HG03039 (cell line): ENCODE results near the gene UTP14C.
"Not testable (repeated sequence)": the region's sequence is repeated elsewhere in the genome, so short reads cannot be mapped to it uniquely, and the experiment has no call there.

Source experiments
- ATAC-seq: cut with Tn5 transposase; IDR thresholded peaks from one replicate; pipeline ENCODE4 v1.9.1; 2021; ENCODE audit warnings: mild to moderate bottlenecking, moderate library complexity; ENCODE audit not compliant: unreplicated experiment

The UTP14C gene

DNA sequence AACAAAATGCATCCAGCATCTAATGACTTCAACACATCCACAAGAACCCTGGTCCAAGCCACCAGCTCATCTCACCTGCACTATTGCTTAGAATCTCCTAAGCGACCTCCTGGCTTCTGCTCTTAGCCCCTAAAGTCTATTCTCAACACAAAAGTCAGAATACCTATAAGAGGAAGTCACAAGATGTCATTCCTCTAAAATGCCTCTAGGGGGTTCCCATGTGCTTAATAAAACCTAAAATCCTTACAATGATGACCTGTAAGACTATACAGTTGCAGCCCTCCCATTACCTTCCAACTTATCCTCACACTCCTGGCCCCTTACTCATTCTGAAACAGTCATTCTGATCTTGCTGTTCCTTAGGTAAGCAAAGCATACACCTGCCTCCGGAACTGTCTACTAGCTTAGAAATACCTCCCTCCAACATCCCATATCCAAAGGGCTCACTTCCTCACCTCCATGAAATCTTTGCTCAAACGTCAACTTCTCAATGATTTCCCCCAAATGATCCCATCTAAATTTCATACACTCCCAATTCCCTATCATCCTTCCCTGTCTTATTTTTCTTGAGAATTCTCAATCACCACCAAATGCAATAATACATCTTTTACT lies 23.3 kb upstream of the UTP14C start:
- peak; percentile 75 for ATAC-seq

DNA sequence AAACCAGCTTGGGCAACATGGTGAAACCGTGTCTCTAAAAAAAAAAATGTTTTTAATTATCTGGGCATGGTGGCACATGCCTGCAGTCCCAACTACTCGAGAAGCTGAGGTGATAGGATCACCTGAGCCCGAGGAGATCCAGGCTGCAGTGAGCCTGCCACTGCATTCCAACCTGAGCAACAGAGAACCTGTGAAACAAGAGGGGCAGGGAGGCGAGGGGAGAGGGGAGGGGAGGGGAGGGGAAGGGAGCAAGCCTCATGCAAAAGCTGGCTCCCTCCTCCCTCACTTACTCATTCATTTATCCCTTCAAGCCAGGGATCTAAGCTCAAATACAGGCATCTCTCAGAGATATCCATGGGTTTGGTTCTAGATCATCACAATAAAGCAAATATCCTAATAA lies 22.1 kb upstream of the UTP14C start:
- ATAC-seq, result no peak

DNA sequence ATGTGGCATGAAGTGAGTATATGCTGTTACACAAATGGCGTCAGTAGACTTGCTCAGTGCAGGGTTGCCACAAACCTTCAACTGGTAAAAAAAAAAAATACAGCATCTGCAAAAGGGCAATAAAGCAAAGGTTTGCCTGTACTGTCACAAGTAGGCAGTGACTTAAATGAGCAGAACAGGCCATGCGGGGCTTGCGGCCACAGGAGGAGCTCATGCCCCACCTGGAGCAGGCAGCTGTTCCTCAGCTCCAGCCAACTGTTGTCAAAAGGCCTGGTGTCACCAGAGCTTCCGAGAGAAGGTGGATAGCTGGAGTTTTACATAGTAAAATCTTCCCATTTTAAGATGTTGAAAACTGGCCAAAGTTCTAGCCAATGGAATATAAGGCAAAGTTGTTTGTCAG lies 20.9 kb upstream of the UTP14C start:
- no peak for ATAC-seq

DNA sequence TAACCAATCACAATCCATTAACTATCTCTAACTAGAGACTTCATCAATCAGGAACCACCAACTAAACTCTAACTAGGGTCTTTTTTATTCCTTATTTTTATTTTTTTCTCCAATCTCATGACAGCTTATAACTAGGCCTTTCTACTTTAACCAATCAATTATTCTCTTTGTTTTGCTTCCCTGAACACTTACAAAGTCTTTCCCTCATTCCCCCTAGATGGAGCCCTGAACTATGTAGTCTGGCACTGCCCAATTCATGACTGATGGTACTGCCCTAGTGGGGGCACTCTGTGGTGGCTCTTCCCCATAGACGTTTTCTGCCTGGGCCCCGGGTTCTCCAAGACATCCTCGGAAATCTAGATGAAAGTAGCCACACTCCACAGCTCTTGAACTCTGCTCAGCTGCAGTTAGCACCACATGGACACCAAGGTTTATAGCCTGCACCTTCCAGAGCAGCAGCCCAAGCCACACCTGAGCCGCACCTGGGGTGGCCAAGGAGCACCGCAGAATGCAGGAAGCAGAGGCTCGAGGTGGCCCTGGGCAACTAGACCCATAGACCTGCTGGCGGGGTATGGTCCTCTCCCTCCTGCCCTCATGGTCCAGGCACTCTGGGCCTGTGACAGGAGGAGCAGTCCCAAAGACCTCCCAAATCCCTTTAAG lies 19.9 kb upstream of the UTP14C start:
- ATAC-seq, result no peak

DNA sequence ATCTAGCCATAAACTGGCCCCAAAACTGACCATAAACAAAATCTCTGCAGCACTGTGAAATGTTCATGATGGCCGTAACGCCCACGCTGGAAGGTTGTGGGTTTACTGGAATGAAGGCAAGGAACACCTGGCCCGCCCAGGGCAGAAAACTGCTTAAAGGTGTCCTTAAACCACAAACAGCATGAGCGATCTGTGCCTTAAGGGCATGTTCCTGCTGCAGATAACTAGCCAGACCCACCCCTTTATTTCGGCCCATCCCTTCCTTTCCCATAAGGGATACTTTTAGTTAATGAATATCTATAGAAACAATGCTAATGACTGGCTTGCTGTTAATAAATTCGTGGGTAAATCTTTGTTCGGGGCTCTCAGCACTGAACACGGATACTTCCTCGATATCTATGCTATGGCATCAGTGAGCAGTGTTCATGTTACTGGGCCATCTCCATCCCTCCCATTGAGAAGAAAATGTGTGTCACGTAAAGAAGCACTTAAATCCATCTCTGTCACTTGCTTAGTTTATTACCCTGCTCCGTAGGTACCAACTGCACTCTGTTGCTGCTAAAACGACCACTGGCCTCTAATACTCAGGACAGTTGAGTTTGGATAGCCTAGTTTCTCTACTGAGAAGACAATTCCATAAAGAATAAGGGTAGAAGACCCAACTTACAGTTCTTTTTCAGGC lies 18.5 kb upstream of the UTP14C start:
- ATAC-seq, result no peak

DNA sequence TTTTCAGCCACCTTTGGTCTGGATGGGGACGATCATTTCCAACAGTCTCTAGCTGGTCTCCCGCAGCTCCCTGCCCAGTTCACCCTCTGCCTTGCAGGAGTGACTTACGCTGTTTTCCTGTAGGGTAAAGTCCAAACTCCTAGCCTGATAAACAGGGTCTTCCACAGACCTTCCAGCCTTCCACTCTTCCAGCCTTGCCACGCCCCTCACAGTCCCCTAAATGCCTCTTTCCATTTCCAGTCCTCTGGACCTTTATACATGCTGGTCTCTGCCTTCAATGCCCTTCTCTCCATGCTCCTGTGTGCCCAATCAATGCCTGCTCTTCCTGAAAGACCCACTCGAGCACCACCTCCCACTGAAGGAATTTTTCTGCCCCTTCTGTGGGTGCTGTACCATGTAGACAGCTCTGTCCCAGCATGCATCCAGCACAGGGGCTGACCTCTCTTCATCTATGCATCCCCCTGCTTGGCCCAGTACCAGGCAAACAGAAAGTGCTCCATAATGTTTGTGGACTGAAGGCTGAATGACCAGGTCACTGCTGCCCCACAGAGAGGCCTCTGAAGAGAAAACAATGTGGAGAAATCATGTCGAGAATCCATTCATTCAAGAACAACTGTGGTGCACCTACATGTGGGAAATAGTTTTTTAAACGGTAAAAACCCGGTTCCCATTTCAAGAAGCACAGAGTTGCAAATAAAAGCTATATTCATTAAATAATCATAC lies 17.8 kb upstream of the UTP14C start:
- ATAC-seq, result no peak

DNA sequence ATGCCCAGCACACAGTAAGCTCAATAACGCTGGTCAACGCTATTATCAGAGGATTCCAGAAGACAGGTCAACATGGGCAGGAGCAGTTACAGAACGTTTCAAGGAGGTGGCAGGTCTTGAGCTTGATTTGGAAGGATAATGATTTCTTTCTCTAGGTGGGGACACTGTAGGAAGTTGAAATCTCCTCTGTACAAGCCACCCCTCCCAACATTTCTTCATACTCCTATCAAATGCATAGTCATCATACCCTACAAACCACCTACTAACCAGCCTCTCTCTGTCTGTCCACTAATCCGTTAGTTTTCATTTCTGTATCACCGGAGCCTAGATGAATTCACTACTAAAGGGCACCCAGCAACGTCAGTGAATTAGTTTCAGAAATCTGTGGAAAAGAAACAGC lies 14.5 kb upstream of the UTP14C start:
- ATAC-seq, result no peak

DNA sequence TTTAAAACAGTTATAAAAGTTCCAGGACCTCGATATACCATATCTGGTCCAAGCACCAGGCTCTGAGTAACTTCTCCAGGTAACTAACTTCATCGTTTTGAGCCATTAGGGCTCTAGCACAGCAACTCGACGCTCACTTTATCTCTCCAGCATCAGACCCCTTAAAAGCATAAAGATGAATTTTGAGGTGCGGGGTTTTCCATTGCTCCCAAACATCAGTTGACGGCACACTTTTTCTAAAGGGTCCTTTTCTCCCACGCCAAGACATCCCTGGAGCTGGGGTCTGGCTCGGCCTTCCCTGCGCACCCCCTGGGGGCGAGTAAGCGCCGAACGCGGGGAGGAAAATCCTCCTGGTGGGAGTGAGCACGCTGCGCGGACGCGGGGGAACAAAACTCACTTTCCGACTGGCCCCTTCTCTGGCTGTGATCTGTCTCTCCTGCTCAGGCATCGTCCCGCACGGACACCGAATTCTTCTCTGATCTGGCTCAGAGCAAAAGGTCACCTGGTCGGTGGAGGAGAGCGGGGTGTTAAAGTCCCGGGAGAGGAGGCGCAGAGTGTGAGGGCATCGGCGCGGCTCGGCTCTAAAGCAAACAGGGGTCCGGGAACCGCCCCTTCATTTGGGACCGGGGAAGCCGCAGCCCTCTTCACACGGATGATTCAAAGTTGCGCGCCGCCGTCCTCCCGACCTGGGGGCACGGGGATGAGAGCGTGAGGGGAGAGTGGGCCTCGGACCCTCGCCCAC lies 13.4 kb upstream of the UTP14C start, which contains the start of gene ATP7B:
Gene ATP7B (minus strand): TSS at position 561 of the 742 bp plus-strand sequence. CDS start 113 bp downstream, at position 448.
- peak; percentile 2 for ATAC-seq

DNA sequence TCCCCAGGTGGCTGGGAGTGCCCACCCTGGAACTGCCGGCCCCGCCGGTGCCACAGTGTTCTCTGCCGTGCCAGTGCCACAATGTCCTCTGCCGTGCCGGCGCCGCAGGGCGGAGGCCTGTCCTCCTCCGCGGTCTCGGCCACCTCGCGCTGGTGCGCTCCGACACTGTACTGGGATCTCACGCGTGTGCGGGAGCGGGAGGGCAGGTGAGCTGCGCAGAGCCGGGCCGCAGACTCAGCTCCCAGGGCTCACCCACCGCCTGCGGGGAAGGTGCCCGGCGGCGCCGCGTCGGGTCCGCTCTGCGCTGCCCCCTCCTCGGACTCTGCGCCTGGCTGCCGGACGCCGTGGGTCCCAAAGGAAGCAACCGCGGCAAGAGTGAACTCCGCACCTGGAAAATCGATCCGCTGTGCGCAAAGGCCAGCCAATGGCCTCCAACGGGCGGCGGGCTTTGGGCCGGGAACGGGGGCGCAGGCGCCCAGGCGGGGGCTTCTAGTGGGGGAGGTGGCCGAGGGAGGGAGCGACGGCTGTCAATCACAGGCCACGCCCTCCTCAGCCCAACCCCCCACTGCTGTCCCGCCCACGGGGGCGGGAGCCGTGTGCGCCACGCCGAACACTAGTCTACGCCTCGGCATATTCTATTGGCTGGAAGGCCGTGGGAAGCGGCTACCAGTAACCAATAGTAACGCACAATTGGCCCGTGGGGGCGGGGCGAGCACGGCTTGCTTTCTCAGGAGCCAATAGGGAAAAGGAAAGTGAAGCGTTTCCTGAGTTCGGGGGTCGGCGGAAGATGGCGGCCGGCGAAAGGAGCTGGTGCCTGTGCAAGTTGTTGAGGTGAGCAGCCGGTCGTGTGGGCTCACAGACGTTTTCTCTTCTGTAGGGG lies 12.6 kb upstream of the UTP14C start, which contains the start of gene ALG11:
Gene ALG11 (plus strand): TSS at position 767 of the 880 bp plus-strand sequence. CDS start 21 bp downstream, at position 788.
- ATAC-seq, result peak; percentile 99

DNA sequence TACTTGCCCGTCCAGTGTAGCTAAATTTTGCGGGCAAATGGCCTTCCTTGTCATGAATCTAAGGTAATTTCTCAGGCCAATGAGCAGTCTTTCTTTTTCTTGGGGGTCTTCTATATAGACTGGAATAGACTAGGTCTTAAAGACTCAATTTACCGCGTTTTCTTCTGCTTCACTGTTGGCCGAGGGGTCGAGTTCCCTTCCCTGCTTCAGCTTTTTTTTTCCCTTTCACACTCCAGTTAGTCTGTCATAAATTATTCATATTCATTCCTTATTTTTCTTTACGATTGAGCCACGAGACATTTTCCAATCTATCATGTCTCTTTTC lies 12.0 kb upstream of the UTP14C start:
- no peak for ATAC-seq

DNA sequence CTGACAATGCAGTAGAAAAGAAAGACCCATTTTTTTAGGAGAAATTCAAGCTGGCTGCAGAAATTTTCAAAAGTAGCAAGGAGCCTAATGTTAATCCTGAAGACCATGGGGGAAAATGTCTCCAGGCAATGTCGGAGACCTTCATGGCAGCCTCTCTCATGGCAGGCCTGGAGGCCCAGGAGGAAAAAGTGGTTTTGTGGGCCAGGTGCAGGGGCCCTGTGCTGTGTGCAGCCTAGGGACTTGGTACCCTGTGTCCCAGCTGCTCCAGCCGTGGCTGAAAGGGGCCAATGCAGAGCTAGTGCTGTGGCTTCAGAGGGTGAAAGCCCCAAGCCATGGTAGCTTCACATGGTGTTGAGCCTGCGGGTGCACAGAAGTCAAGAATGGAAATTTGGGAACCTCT lies 8.2 kb upstream of the UTP14C start:
- no peak for ATAC-seq

DNA sequence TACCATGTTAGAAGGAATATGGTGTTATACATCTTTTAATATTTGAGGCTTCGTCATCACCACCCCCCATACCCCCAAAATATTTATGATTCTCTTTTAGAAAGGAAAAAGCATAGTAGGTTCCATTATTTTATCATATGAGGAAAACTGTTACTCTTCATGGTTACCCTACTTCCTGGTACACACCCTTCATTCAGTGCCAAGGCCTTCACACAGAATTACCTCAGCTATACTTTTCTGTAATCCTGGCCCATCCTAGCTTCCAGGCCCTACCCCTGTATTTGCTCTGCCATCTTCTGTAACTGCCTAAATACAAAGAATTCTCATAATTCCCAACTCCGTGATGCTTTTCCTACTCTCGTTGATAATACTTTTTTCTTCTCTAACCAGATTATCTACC lies 4.3 kb upstream of the UTP14C start:
- no peak for ATAC-seq

DNA sequence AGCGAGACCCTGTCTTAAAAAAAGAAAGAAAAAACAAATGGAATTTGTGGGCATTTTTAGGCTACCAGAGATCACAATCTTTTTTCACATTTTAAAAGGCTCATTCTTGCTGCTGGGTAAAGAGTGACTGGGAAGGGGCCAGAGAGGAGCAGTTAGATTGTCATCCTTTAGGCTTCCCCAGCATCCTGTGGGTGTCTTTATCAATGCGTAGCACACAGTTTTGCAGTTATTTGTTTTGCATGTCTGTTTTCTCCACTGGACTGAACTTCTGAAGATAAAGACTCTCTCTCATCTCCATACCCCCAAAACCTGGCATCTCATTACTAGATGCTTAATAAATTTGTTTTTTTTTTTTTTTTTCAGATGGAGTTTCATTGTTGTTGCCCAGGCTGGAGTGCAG lies 2.1 kb upstream of the UTP14C start:
- ATAC-seq, result no peak

DNA sequence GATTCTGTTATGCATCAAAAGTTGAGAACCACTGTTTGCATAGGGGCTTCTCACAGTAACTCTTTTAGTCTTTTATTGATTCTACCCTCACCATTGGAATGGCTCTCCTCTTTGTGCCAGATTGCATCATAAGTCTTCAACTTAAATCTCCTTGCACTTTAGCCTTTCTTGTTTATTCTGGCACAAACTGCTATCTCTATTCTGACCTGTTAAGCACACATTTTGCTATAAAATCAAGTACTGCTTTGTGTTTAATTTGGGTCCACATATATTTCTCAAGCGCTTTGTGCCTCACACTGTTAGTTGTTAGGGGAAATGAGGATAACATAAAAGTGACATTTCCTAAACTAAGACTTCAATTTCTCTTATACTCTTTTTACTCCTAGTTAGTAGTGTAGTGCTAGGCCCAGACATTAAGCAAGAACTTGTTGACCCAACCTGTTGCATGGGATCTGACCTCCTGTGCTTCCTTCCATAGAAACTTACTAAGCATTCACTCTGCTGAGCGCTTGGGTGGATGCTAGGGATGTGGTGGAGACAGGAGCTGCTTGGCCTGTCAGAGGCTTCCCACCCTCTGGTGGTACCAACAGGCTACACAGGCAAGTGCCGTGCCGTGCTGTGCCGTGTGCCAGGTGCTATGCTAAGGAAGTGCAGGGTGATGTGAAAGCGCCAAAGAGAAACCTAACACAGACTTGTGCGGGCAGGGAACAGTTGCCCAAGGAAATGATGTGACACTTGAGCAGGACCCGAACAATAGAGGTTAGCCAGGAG lies 1.2 kb downstream of the UTP14C start:
- no peak for ATAC-seq

DNA sequence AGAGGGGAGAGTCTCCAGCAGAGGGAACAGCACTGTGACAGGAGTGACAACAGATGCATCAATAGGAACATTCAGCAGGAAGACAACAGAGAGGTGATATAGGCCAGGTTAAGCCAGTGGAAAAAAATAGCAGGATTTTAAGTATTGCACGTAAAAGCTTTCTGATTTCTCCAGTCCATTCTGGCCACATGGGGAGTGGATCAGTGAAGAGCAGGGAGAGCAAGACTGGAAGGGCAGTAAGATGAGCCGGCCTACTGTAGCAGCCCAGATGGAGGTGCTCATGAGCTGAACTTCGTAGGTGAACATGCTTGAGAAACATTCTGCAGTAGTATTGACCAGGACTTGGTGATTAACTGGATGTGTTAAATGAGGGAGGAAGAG lies 1.7 kb downstream of the UTP14C start:
- no peak for ATAC-seq

DNA sequence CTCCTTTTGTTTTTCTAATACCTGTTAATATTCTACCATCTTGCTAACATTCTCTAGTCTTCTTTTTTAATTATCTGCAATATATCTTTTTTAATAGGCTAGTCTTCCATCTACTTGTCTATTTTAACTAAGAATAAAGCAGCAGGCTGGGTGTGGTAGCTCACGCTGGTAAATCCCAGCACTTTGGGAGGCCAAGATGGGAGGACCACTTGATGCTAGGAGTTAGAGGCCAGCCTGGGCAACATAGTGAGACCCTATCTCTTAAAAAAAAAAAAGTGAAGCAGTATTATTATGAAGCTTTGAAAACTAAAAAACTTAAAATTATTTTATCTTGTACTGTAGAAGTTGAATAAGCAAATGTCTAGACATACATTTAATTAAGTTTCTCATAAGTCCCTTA lies 3.3 kb downstream of the UTP14C start:
- no peak for ATAC-seq

DNA sequence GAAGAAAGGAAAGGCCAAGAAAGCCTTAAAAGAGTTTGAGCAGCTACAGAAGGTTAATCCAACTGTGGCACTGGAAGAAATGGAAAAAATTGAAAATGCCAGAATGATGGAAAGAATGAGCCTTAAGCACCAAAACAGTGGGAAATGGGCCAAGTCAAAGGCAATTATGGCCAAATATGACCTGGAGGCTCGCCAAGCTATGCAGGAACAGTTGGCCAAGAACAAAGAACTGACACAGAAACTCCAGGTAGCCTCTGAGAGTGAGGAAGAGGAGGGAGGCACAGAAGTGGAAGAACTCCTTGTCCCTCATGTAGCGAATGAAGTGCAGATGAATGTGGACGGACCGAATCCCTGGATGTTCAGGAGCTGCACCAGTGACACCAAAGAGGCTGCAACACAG lies 5.1 kb downstream of the UTP14C start:
- ATAC-seq, result no peak

DNA sequence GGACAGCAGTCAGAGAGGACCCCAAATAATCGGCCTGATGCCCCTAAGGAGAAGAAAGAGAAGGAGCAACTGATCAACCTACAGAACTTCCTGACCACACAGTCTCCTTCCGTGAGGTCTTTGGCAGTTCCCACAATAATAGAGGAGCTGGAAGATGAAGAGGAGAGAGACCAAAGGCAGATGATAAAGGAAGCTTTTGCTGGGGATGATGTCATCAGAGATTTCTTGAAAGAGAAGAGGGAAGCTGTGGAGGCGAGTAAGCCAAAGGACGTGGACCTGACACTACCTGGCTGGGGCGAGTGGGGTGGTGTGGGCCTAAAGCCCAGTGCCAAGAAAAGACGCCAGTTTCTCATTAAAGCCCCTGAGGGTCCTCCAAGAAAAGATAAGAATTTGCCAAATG lies 5.9 kb downstream of the UTP14C start:
- not testable (repeated sequence) for ATAC-seq

DNA sequence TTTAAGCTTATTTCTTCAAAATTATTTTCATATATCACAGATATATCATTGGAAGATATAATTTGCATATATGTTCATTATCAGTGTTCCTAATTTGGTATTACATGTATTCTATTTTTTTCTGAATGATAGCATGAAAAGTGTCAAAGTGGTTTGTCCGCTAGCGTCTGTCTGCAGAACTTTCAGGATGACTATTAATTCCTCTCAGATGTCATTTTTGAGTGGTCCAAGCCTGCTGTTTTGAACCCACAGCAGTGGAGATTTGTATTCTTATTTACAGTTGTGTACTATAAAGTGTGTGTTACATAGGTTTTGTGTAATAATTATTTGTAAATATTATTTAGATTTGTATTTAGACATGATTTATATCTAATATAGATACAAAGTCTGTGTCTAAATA lies 8.5 kb downstream of the UTP14C start:
- ATAC-seq, result no peak
